ENCODE measurements around the gene ARAF.

- no peak for TF ChIP-seq CTCF (IDR thresholded peaks at IDR 0.05; ENCODE audit: low read depth, low read length, poor library complexity, severe bottlenecking)
- no peak for TF ChIP-seq EZH2phosphoT487 (IDR thresholded peaks at IDR 0.05; ENCODE audit: borderline replicate concordance, low read length)
These were observed 26.3 kb downstream of the ARAF start for GRCh38 chrX:47587091-47587891.

All from DOHH2 (cell line).